ENCODE measurements around the gene LTBP1. TPM values are rescaled to one million over a fixed set of nuclear protein-coding genes. Genes with fewer than 3 reads are reported as not detected.
A peak's percentile ranks its signal among the peaks of the same experiment; 100 is the strongest.

The LTBP1 gene
- total and polyA plus RNA-seq, 11 donors = 23.5 to 150 (median 102) TPM

DNA sequence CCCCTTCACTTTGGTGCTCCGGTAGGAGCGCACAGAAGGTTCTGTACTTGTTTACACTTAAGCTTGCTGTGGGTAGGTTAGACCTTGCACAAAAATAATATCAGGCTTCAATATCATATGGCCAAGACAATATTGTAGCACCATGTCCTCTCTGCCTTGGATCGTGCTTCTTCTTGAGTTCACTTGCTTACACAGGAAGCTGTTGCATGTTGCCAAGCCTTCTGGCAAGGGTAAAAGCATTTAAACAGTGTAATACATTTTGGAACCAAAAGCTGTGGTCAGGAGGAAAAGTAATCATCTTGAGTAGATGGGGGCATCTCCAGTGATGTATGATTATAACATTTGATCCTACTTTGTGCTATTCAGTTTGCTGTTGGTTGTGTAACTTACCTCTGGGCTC, 197.5 kb downstream of the LTBP1 start:
- ATAC-seq (no peak), DNase-seq (no peak)
- peaks cover 0 to 71% (median 31%) of the 10 kb centered on the region in 12 donors for H3K4me1 ChIP-seq
- H3K9me3 ChIP-seq = no peaks in the 10 kb centered on the region
- TF ChIP-seq, protein P1, sequence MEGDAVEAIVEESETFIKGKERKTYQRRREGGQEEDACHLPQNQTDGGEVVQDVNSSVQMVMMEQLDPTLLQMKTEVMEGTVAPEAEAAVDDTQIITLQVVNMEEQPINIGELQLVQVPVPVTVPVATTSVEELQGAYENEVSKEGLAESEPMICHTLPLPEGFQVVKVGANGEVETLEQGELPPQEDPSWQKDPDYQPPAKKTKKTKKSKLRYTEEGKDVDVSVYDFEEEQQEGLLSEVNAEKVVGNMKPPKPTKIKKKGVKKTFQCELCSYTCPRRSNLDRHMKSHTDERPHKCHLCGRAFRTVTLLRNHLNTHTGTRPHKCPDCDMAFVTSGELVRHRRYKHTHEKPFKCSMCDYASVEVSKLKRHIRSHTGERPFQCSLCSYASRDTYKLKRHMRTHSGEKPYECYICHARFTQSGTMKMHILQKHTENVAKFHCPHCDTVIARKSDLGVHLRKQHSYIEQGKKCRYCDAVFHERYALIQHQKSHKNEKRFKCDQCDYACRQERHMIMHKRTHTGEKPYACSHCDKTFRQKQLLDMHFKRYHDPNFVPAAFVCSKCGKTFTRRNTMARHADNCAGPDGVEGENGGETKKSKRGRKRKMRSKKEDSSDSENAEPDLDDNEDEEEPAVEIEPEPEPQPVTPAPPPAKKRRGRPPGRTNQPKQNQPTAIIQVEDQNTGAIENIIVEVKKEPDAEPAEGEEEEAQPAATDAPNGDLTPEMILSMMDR (IDR thresholded peaks at IDR 0.05) = no peak
- TF ChIP-seq POLR2A (IDR thresholded peaks at IDR 0.05) = no peak
- WGBS, 4 donors = 68 to 81% (median 74%) methylated on average over 3 of the region's 3 CpGs
- no peaks in the 10 kb centered on the region for H3K27me3 ChIP-seq
- peak overlapping the region in 5 of 12 donors; percentile 7 to 68 (median 19) for H3K27ac ChIP-seq
- intact Hi-C loops (cut with DNase I) = loop anchor here in 1 of 10 donors (10.0 kb wide), 1 partner anchor 121 kb away; no protein-coding TSS in a partner anchor
- peaks cover 0 to 18% (median 0%) of the 10 kb centered on the region in 9 donors for H3K36me3 ChIP-seq
- H3K4me3 ChIP-seq = no peak overlapping the region

DNA sequence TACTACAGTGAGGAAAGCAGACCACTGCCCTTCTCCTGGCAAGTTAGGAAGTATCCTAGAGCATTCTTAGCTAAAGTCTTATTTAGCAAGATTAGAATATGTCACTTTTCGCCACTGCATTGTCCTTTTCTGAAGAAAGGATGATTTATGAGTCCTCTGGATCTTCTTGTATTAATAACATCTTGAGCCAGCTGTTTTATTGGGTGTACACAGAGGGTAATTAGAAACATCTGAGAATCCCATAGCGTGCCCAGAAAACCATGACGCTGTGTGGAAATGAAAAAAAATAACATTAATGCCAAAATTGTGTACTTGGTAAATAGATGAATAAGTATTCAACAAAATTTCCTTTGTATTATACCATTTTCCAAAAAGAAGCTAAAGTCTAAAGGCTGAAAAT, 198.7 kb downstream of the LTBP1 start:
- H3K27ac ChIP-seq = peak overlapping the region in 9 of 12 donors; percentile 10 to 68 (median 30)
- H3K4me1 ChIP-seq = peaks cover 0 to 66% (median 24%) of the 10 kb centered on the region in 12 donors
- H3K27me3 ChIP-seq = no peaks in the 10 kb centered on the region
- H3K4me3 ChIP-seq = no peak overlapping the region
- 76 to 86% (median 81%) methylated on average over 3 of the region's 3 CpGs for WGBS, 4 donors
- TF ChIP-seq POLR2A (IDR thresholded peaks at IDR 0.05) = no peak
- TF ChIP-seq, protein P1 (IDR thresholded peaks at IDR 0.05) = no peak
- H3K36me3 ChIP-seq = peaks cover 0 to 18% (median 0%) of the 10 kb centered on the region in 9 donors
- intact Hi-C loops (cut with DNase I) = loop anchor here in 2 of 10 donors (5.0 to 10.0 kb wide), 2 partner anchors 119 to 132 kb away; no protein-coding TSS in a partner anchor
- H3K9me3 ChIP-seq = no peaks in the 10 kb centered on the region
- no peak for DNase-seq
- ATAC-seq = peak in 2 of 4 donors; percentile 62 to 73

- H3K4me3 ChIP-seq = no peak overlapping the region
- H3K9me3 ChIP-seq = no peaks in the 10 kb centered on the region
- H3K4me1 ChIP-seq = peaks cover 0 to 59% (median 22%) of the 10 kb centered on the region in 12 donors
- DNase-seq (peak in 1 of 5 donors; percentile 32), ATAC-seq (peak in 1 of 4 donors; percentile 51)
- H3K27me3 ChIP-seq = no peaks in the 10 kb centered on the region
- intact Hi-C loops (cut with DNase I) = loop anchor here in 2 of 10 donors (5.0 to 10.0 kb wide), 2 partner anchors 119 to 131 kb away; no protein-coding TSS in a partner anchor
- WGBS, 4 donors = 77 to 86% (median 82%) methylated on average over 3 of the region's 3 CpGs
- peaks cover 0 to 18% (median 0%) of the 10 kb centered on the region in 9 donors for H3K36me3 ChIP-seq
- H3K27ac ChIP-seq = peak overlapping the region in 7 of 12 donors; percentile 15 to 68 (median 40)
- TF ChIP-seq, protein P1 (IDR thresholded peaks at IDR 0.05) = no peak
- no peak for TF ChIP-seq POLR2A (IDR thresholded peaks at IDR 0.05)
Measured at GRCh38 chr2:33146102-33146501, 199.3 kb downstream of the LTBP1 start.

GRCh38 chr2:33153008-33153407, 206.3 kb downstream of the LTBP1 start:
- ATAC-seq (peak in 2 of 4 donors; percentile 31 to 54), DNase-seq (no peak)
- H3K4me3 ChIP-seq = no peak overlapping the region
- peaks cover 0 to 7% (median 0%) of the 10 kb centered on the region in 9 donors for H3K36me3 ChIP-seq
- 83 to 91% (median 87%) methylated on average over 2 of the region's 2 CpGs for WGBS, 4 donors
- no peaks in the 10 kb centered on the region for H3K27me3 ChIP-seq
- TF ChIP-seq, protein P1 (IDR thresholded peaks at IDR 0.05) = no peak
- no peak overlapping the region for H3K27ac ChIP-seq
- H3K4me1 ChIP-seq = peaks cover 0 to 6% (median 0%) of the 10 kb centered on the region in 12 donors
- H3K9me3 ChIP-seq = no peaks in the 10 kb centered on the region
- intact Hi-C loops (cut with DNase I) = no loop called here
